Occipital lobe (tissue), 2 donors: ENCODE results near the gene HEPN1. TPM values are rescaled to one million over a fixed set of nuclear protein-coding genes. Genes with fewer than 3 reads are reported as not detected.

Experiments
- DNase-seq: peaks from one replicate; lab custom pipeline; 2025; lab: John Stamatoyannopoulos, UW
- total RNA-seq: library from RNA; depleted of rRNA; stranded (reverse); fragments of >200 nt; gene quantifications from one replicate; pipeline ENCODE4 v1.2.3, GENCODE V29; 2014

The HEPN1 gene
- total RNA-seq, 1 donor from 2014 or later, result not detected

DNA sequence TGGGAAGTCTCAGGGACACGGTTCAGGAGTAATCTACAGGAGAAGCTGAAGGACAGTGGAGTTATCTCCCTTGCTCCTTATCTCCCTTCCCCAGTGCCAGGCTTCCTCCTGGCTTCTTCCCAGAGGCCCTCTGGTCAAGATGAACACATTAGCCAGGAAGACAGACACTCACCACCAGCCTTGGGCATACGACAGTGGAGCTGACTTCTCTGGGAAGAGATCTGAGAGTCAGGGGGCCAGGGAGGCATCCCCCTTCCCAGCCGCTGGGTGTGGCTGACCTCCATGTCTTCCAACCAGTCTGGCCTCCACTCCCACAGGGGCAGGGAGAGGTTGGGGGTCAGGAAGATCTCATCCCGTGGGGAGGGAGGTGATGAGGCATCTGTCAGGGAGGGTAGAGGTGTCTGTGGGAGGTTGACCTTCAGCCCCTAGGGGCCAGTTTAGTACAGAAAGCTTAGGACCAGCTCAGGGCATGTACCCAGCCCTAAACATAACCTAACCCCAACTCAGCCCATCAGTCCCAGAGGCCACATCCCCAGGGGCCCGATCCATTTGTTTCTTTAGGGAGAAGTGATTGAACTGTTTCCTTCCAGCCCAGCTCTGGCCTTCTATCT is 34.1 kb upstream of the HEPN1 start:
- DNase-seq, result no peak

DNA sequence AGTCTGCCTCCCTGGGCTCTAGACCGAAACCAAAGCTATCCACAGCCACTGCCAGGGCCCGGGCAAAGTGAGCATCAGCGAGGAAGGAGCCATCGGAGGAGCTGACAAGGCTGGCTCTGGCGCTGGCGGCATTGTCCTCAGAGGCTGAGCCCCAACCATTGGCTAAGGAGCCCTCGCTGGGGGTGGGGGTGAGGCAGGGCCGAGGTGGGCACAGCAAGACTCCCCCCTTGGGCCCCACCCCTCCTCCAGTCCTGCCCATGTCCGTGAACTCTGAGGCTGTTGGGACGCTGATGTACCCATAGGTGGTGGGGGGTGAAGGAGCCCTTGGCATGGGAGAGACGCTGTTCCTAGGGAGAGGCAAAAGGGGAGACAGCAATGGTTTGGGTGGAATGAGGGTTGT is 32.6 kb upstream of the HEPN1 start:
- no peak for DNase-seq

DNA sequence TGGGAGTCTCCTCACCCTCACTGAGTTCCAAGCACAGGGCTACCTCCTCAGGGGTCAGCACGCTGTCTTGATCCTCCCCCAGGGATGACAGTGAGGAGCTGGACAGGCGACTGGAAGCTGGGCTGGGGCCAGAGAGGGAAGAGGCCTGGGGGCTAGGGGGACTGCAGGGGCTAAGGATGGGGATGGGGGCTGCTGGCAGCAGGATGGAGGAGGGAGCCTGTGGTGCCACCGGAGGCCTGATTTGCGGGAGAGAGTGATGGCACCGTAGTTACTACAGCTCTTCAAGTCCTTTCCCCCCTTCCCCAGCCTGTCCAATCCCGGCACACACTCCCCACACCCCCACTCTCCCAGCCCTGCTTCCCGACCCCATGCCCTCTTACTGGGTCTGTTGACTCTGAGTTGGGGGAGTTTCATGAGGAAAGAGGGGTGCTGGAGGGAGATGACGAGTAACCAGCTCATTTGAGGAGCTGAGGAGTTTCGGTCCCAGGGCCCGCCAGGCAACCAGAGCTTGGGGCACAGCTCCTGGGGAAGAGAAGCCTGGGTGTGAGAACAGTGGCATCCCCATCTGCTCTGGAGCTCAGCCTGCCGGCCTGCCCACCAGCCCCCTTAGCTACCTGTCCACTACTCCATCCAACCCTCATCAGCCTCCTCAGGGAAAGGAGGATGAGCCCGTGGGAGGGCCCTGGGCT is 31.9 kb upstream of the HEPN1 start:
- no peak for DNase-seq

DNA sequence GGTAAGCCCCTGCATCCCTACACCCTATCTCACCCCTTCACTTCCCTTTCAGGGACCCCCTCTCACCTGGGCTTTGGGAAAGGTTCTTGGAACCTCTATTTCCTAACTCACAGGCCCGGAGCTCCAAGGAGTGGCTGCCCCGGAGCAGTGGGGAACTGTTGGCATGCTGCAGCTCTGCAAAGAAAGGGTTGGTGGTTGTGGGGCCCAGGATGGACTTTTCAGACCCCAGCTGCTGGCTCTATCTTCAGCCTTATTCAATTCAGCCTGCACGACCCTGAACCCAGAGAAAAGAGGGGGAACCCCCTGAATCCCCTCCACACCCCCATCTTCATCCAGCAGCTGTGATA is 31.4 kb upstream of the HEPN1 start:
- no peak for DNase-seq

DNA sequence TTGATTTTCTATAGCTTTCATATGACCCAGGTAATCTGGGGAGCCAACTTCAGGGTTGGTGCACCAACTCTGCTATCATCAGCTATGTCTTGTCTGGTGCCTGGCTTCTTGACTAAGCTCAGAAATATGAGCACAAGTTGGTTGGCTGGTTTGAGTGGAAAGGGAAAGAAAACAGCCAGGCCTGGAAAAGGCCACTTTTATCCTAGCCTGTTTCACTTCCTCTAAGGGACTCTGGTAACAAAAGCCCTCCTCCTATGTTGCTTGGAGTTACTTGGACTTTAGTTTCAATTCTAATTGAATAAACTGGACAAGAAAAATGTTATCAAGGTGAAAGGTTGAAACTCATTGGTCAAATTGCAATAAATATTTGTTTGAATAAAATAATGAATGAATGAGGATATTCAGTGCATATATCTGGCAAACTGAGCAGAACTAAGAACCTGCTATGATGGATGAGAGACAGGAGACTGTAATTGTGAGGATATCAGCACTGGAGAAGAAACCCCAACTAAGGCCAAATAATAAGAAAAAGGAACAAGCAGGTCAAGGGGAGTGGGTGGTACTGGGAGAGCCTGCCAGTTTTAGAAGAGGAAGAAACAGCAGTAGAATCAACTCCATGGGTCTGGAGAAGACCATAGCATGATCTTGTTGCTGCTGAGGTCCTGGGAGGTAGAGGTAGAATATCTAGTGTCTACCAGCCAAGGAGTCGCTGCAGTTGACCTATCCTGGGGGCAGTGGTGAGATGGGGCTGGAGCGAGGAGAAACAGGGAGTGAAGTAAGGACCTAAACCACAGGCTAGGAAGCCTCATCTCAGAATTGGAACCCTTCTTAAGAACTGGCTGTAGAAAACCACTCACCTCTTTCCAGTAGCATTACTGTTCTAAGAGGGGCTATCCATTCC is 29.6 kb upstream of the HEPN1 start:
- DNase-seq, result no peak

DNA sequence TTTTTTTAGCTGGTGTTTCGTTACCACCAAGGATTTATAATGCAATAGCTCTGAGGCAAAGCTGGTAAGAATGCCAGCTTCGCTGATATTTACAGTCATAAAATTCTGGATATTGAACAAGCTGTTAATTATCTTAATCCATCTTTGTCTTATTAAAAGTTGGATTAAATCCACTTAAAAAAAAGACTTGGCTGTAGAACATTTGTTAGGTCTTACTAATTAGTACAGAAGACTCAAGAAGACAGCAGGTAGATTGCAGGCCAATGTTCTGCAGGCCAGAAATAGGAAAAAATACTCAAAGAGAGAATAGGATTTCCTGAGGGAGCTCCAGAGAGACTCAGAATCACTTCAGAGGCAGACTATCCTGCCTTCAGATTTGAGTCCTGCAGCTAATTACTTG is 28.9 kb upstream of the HEPN1 start:
- DNase-seq, result no peak

DNA sequence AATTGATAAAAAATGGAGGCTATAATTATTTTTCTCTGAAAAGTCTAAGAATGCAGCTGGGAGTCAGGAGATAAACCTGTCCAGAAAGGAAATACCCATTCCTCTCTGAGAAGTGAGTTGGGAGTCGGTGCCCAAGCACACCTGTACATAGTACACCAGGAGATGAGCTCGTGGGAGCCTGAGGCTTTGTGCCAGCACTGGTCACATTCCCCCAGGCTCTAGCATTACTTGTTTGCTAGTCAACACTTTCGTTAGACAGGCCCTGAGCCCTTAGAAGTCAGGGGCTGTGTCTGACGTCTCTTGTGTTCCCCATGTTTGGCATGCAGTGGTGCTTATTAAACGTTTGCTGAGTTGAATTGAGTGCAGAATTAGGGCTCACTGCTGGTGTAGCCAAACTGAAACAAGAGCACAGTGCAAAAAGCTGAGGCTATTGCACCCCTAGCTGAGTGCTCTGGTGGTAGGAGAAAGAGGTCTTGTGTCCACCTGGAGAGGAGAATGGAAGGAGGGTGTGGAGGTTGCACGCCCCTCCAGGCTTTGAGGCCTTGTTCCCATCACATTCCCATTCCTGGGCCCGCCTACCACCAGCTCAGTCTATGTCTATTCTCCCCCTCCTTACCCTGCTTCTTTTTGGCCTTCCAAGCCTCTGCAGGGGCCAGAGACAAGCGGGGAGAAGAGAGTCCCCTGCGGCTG is 28.2 kb upstream of the HEPN1 start:
- no peak for DNase-seq

DNA sequence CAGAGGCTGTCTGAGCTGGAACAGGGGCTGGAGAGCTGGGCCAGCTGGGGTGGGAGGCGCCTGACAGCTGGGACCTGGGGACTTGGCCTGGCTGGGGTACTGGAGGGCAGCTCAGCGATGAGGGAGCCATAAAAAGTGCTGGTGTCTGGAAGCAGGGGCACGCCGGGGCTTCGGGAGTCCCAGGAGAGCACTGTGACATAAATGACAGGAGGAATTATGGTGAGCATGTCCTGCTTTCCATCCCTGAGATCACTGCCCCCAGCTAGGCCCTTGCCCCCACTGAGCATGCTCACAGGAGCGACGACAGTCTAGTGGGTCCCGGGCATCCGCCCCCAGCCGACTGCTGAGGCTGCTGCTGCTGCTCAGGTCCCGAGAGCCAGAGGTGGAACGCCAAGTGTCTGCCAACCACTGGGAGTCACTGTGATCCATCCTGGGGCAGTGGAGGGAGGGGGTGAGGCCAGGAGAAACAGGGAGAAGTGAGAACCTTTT is 27.6 kb upstream of the HEPN1 start:
- DNase-seq, result no peak

DNA sequence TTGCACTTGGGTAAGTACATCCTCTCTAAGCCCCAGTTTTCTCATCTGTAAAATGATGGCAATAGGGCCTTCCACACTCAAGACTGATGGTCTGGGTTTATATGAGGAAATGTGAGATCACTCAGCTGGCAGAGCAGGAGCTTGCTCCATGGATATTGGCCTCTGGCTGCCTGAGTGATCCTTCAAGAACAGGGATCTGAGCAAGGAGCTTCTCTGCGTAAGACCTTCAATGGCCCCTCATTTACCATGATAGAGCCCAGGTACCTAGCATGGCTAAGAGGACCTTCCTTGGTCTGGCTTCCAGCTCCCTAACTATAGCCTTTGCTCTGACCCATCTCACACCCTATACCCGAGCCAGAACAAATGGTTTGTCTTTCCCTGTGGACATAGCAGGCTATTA is 26.9 kb upstream of the HEPN1 start:
- DNase-seq, result no peak

DNA sequence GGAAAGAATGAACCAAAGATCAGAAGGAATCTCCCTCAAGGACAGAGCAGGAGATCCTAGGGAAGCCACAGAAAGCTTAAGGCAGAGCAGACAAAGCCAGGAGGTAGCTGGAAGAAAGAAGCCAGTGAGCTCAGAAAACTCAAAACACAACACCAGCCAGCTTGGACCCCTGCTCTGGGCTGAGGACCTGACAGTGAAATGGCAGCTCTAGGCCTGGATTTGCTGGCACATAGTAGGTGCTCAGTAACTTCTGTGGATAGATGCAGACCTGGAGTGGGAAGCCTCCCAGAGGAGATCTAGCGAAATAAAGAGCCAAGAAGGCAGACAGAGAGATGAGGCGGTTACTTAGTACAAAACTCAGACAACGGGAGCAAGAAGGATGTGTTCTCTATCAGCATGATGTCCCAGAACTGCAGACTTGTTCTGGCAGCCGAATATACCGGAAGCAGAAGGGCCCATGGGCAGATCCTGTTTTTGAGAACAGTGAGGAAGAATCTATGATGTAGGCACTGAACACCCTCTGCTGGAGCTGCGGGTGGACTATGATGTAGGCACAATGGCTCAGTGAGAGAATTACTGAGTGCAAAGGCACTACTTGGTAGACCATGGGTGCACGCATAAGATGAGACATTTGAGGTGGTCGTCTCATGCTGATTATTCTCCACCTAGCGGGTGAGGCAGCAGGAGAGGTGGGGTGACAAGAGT is 26.1 kb upstream of the HEPN1 start:
- no peak for DNase-seq

DNA sequence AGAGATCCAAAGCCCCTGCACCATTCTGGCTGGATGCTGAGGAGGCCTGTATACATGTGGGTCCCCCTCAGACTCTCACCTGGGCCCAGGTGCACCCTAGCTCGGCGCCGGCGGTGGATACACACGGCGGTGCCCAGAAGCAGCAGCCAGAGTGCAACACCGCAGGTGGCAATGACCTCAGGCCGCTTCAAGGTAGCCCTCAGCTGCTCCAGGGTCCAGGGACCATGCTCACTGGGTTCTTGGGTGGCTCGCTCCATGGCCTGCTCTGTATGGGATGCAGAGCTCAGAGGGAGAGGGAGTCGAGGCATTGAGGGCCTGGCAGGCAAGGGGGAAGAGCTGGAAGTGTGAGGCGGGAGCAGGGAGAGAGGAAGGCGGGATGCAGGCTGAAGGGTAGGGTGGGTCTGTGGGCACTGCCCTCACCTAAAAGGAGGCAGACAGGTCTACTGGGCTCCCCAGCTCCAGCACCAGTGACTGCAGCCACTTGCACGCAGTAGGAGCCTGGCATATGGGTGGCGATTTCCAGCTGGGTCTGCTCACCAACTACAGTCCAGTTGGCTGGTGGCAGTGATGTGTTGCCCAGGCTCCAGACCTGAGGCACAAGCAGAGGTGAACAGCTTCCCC is 25.2 kb upstream of the HEPN1 start:
- DNase-seq, result no peak

DNA sequence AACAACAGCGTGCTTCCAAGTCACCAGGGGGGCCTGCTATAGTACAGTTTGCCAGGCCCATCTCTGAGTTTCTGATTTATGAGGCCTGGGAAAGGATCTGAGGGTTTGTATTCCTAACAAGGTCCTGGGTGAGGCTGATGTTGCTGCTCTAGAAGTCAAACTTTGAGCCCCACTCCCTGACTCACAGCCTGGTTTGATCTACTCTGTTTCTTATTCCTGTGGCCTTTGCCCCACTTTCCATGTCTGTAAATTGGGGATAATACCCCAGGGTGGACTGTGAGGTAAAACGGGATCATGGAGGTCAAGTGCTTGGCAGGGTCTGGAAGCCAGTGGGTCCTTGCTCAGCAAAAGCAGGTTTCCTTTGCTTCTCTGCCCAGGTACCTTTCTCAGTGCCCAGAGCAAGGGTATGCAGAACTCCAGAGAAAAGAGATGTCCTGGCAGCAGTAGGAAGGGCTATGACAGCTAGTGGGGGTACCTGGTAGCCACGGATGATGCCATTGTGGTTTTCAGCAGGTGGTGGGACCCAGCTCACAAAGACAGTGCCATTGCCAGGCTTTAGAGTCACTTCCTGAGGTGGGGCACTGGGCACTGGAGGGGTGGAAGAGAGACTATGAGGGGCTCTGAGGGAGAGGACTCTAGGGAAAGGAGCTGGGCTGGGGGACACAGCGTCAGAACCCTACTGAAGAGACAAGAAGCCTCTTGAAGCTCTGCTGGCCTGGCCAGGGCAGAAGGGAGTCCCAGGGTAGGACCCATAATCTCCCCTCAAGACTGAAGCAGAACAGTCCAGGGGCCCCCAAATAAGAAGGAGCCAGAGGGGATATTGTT is 24.2 kb upstream of the HEPN1 start:
- DNase-seq, result no peak

DNA sequence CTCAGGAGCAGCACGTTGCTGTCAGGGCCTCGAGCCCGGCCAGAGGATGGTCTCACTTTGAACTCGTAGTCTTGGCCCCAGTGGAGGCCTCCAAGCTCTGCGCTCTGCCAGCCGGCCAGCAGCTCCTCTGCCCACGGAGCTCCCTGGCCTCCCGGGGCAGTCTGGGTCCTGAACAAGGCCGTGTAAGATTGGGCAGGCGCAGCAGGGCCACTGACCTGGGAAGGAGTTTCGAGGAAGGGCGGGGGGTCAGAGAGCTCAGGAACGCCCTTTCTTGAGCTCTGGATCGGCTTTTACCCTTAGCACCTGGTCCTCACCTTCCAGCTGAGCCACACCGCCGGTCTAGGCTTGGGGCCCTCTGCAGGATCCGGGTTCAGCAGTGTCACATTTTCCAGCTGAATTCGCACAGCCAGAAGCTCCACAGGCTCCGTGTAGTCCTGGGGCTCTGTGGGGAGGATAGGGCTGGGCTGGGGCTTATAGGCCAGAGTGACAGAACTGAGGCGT is 23.5 kb upstream of the HEPN1 start:
- DNase-seq, result no peak

DNA sequence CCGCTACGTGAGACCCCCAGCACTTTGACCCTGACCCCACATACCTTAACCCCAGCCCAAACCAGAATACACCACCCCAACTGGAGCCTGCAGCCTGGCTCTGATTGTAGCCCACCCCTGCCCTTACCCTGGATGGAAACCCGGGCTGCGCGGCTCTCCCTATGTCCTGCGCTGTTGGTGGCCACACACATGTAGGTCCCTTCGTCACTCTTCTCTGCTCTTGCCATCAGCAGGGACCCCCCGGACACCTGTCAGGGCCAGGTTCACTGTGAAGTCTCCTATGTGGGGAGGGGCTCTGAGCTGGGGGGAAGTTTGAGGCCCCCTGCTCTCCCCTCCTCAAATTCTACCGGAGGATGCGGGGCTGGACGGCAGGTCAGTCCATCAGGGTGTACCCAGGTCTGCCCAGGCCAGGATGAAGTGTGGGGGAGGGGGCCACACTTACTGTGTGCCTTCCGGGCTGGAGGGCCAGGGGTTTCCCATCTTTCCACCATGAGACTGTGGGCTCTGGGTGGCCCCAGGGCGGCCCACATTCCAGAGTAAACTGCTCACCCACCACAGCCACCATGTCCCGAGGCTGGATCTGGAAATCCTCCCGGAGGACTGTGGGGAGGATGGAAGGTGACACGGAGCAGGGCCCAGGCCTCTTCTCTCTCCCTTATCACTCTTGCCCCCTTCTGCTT is 22.8 kb upstream of the HEPN1 start:
- no peak for DNase-seq

DNA sequence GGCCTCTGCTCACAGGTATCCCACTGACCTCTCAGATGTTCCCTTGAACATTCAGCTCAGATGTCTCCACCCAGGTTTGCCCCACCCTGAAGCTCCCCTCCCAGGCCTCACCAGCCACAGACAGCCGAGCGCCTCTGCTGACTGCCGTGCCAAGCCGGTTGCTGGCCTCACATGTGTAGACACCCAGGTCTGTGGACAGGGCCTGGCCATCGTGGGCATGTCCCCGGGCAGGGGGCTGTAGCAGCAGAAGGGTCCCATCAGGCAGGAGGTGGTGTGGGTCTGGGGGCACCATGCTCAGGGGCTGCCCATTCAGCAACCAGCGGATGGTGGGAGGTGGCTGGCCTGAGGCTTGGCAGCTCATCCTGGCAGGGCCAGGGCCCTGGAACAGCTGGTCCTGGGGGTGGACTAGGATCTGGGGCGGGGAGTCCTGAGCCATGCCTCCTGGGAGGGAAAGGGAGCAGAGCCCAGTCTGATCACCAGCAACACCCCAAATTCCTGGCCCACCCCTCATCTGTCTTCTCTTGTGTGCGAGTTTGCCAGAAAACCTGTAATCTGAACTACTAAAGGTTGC is 22.1 kb upstream of the HEPN1 start:
- DNase-seq, result no peak

DNA sequence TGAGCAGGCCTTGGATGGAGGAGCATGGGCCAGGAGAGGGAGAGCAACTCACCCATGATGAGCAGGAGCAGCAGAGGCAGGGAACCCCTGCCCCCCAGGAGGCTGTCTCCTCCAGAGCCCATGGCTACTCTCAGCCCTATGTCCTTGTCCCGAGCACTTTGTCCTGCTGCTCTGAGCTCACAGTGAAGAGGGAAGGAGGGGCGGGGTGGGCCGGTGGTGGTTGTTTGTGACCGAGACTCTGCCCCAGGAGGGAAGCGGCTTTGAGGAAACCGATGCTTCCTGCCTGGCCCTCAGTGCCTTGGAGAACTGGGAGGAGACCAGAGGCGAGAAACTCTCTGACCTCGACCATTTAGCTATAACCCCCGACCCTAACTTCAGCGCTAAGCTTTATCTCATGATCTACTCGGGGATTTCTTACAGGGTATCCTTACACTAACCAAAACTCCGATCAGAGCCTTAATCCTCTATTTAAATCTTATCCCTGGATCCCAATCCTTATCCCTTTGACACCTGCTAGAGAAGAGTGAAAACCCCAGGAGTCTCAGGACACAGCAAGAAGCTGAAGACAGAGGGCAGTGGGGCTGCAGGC is 21.3 kb upstream of the HEPN1 start, which contains the start of gene ROBO4:
ROBO4 (minus strand) TSS at position 192 of the 589 bp plus-strand sequence; CDS start at position 122, 70 bp downstream.
- no peak for DNase-seq

DNA sequence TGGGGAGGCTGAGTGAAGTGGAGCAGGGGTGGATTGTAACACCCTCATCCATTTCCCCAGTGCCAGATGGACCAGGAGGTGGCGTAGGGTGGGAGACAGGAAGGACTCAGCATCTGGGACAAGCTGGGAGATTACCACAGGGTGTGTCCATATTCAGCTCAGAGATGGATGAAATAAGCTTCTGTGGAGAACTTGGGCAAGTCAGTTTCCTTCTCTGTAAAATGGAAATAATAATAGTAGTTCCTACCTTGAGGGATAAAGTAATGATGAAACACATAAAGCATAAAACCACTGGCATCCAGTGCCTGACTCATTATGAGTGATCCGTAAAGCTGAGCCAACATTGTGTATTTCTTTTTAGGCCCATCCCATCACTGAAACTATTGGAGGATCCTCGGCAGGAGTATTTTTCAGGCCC is 20.8 kb upstream of the HEPN1 start:
- no peak for DNase-seq

DNA sequence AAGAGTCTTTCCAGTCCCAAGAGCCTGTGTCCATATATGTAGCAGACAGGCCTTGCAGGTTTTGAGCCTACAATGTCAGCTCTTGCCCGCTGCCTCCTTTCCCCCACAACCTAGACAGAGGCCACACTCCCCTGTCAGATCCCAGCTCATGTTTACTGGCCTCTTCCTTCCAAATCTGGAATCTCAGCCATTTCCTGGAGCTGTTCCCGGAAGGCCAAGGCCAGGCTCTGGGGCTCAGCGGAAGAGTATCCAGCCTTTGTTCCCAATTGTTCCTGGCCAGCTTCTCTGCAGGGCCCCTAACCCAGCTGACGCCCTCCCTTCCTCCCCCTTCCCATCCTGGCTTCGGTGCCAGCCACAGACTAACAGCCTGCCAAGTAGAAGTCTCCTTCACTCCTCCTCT is 20.3 kb upstream of the HEPN1 start:
- DNase-seq, result peak; percentile 33
